HG02798 (cell line): ENCODE data around the gene CEP170B.
"Not testable (repeated sequence)": the region's sequence is repeated elsewhere in the genome, so short reads cannot be mapped to it uniquely, and the experiment has no call there.

Experiments
- ATAC-seq: cut with Tn5 transposase; IDR thresholded peaks from one replicate; pipeline ENCODE4 v1.9.1; 2021; ENCODE audit warnings: mild to moderate bottlenecking; ENCODE audit not compliant: unreplicated experiment, poor library complexity

CEP170B gene

DNA sequence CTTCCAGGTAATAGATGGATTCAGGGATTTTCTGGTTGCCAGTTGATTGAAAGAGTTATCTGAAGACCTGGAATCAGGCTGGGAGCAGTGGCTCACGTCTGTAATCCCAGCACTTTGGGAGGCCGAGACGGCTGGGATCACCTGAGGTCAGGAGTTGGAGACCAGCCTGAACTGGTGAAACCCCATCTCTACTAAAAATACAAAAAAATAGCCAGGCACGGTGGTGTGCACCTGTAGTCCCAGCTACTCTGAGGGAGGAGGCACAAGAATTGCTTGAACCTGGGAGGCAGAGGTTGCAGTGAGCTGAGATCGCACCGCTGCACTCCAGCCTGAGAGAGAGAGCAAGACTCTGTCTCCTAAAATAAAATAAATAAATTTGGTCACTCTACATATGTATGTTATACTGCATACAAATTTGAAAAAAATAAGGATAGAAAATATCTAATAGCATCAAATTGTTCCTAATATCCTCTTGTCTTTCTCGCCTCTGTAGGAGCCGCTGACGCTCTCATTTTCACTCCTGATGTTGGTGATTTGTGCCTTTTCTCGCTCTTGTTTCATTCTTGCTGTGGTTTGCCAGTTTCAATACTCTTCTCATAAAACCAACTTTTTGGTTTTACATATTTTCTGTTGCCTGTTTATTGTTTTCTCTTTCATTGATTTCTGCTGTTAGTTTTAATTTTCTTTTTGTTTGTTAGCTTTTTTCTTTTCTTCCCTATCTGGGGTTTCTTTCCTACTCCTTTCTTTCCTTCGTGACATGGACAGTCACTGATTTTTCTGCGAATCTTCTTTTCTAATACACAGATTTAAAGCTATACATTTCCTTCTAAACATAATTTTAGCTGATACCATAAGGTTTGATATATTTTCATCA lies 35.8 kb downstream of the CEP170B start:
- ATAC-seq = no peak

DNA sequence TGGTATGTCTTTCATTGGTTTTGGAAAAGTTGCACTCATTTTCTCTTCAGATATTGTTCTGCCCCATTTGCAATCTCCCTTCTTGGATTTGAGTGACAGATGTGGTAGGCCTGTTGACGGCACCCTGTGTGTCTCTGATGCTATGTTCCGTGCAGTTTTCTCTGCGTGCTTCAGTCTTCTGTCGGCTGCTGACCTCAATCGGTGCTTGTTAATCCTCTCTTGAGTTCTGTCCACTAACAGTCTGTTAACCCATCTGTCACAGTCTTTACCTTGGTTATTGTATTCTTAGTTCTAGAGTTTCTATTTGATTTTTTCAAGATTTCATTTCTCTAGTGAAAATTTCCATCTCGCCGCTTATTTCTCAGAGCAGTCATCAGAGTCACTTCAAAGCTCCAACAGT lies 38.9 kb downstream of the CEP170B start:
- no peak for ATAC-seq

- ATAC-seq = not testable (repeated sequence)
Measured at GRCh38 chr14:104904650-104905578, 39.8 kb downstream of the CEP170B start.

DNA sequence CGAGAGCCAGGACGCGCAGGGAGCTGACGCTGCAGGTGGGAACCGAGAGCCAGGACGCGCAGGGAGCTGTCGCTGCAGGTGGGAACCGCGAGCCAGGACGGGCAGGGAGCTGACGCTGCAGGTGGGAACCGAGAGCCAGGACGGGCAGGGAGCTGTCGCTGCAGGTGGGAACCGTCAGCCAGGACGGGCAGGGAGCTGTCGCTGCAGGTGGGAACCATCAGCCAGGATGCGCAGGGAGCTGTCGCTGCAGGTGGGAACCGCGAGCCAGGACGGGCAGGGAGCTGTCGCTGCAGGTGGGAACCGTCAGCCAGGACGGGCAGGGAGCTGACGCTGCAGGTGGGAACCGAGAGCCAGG lies 40.5 kb downstream of the CEP170B start:
- ATAC-seq = not testable (repeated sequence)

GRCh38 chr14:104908303-104908702 lies 43.2 kb downstream of the CEP170B start:
- ATAC-seq = no peak

DNA sequence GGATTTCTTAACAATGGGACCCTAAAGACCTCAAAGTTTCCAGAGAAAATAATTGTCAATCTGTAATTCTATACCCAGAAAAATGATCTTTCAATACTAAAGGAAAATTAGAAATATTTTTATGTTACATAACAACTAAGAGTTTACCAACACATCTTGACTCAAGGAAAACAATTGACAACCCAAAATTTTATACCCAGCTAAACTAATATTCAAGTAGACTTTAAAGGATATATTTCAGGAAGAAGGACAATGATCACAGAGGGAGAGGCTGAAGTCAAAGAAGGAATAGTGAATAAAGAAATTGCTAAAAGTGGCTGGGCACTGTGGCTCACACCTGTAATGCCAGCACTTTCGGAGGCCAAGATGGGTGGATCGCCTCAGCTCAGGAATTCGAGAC lies 47.0 kb downstream of the CEP170B start:
- no peak for ATAC-seq

GRCh38 chr14:104913435-104913834 lies 48.4 kb downstream of the CEP170B start:
- ATAC-seq = no peak

DNA sequence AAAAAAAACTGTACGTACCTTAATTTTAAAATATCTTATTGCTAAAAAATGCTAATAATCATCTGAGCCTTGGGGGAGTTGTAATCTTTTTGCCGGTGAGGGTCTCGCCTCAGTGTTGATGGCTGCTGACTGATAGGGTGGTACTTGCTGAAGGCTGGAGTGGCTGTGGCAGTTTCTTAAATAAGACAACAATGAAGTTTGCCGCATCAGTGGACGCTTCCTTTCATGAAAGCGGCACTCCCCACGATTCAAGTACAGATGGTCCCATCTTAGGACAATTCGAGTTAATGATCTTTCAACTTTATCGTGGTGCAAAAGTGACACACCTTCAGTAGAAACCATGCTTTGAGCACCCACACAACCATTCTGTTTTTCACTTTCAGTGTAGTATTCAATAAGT lies 52.0 kb downstream of the CEP170B start:
- no peak for ATAC-seq

DNA sequence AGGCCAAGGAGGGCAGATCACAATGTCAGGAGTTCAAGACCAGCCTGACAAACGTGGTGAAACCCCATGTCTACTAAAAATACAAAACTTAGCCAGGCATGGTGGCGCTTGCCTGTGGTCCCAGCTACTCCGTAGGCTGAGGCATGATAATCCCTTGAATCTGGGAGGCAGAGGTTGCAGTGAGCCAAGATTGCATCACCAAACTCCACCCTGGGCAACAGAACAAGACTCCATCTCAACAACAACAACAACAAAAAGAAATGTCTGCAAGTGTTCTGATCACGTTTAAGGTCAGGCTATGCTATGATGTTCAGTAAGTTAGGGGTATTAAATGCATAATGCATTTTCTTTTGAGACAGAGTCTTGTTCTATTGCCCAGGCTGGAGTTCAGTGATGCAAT lies 52.9 kb downstream of the CEP170B start:
- no peak for ATAC-seq

DNA sequence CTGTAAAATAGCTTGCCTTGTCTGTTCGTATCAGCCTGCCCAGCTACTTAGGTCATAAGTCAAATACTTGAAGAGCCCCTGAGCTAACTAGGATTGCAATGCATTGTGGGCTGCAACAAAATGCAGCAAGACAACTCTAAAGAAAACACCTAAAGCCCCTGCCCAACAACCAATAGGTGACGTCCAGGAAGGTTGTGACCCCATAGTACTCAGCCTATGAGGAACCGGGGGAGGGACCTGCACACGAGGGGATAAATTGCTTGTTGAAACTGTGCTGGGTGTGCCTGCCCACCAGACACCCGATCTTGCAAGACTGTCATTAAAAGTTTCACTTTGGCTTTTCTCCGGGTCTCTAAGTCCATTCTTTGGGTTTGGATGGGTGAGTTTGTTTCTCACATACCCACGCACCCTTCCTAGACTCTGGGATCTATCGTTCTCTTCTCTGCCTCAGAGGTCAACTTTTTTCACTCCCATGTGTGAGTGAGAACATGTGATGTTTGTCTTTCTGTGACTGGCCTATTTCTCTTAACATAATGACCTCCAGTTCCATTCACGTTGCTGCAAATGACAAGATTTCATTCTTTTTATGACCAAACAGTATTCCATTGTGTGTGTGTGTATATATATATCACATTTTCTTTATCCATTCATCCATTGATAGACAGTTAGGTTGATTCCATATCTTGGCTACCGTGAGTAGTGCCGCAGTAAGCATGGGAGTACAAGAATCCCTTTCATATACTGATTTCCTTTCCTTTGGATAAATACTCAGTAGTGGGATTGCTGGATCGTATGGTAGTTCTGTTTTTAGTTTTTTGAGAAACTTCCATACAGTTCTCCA lies 54.3 kb downstream of the CEP170B start:
- ATAC-seq = not testable (repeated sequence)

DNA sequence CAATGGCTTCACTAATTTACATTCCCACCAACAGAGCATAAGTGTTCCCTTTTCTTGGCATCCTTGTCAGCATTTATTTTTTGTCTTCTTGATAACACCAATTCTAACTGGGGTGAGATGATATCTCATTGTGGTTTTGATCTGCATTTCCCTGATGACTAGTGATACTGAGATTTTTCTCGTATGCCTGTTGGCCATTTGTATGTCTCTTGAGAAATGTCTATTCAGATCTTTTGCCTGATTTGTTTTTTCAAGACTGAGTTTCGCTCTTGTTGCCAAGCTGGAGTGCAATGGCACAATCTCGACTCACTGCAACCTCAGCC lies 54.9 kb downstream of the CEP170B start:
- no peak for ATAC-seq

GRCh38 chr14:104923640-104924420 lies 58.8 kb downstream of the CEP170B start:
- ATAC-seq = no peak

- no peak for ATAC-seq
Measured at GRCh38 chr14:104924421-104925213, 59.5 kb downstream of the CEP170B start, which contains the start of gene PLD4. Gene PLD4, plus strand, starts transcription at chr14:104924879. Its CDS starts 2,262 bp downstream, at chr14:104927141.

GRCh38 chr14:104925214-104925854 lies 60.3 kb downstream of the CEP170B start:
- no peak for ATAC-seq

GRCh38 chr14:104925855-104926609 lies 61.0 kb downstream of the CEP170B start:
- ATAC-seq = no peak

DNA sequence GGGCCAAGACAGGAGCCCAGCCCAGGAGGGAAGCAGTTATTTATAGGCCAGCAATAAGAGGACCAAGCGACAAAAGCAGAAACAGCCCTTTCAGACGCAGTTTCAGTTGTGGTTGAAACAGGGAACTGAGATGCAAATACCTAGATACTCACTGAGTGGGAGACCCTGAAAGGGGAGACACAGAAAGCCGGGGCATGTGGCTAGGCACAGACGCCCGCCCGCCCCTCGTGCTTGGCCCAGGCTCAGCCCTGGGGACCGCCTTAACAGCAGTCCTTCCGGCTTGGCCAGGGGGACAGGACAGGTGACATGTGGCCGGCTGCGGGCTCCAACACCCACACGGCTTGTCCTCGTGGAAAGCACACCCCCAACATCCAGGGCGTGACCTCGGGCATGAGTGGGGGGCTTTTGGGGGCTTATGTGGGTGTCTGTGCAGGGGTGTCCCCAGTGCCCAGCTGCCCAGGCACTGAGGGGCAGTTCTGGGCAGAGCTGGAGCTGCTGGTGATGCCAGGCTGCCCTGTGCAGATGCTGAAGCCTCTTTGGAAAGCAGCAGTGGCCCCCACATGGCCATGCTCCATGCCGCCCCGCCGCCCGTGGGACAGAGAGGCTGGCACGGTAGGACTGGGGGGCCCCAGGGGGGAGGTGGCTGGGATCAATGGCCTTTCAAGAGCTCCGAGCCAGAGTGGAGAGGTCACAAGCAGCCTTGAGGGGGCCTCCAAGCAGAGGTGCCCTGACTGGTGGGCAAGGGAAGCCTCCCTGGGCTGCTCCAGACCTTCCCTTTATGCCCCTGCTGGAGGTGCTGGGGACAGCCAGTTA lies 61.8 kb downstream of the CEP170B start:
- ATAC-seq = peak; percentile 84

GRCh38 chr14:104927432-104927816 lies 62.4 kb downstream of the CEP170B start:
- no peak for ATAC-seq
